DOHH2 (cell line): ENCODE measurements around the gene ATP8B4.

ENCODE experiments used
- H3F3A ChIP-seq: fragments of 200-600 bp; sonication (generic), shearing (Covaris generic); 2 replicates; pipeline ENCODE4 v1.6.0; 2016; ENCODE audit warnings: antibody characterized with exemption, mild to moderate bottlenecking; ENCODE audit not compliant: control insufficient read depth, insufficient read depth
- H3K27ac ChIP-seq: fragments of 200-600 bp; sonication (generic); 2 replicates; pipeline ENCODE4 v1.5.1; 2014; ENCODE audit warnings: low read depth, mild to moderate bottlenecking, low read length, moderate library complexity
- H3K27me3 ChIP-seq: fragments of 200-600 bp; sonication (generic); 2 replicates; pipeline ENCODE4 v1.6.1; 2014; ENCODE audit warnings: mild to moderate bottlenecking, low read length, mixed read lengths; ENCODE audit not compliant: control insufficient read depth
- H3K36me3 ChIP-seq: fragments of 200-600 bp; sonication (generic); 2 replicates; pipeline ENCODE4 v1.6.1; 2014; ENCODE audit warnings: mild to moderate bottlenecking, low read length, moderate library complexity, mixed read lengths; ENCODE audit not compliant: control insufficient read depth
- H3K4me1 ChIP-seq: fragments of 200-600 bp; sonication (generic); 2 replicates; pipeline ENCODE4 v1.6.1; 2014; ENCODE audit warnings: mild to moderate bottlenecking, low read length, mixed read lengths; ENCODE audit not compliant: control insufficient read depth
- H3K4me2 ChIP-seq: fragments of 200-600 bp; sonication (generic); 2 replicates; pipeline ENCODE4 v1.6.0; 2014; ENCODE audit warnings: mild to moderate bottlenecking, low read length, moderate library complexity
- H3K4me3 ChIP-seq: fragments of 200-600 bp; sonication (generic); 2 replicates; pipeline ENCODE4 v1.5.1; 2014; ENCODE audit warnings: mild to moderate bottlenecking, low read length, mixed read lengths
- H3K79me2 ChIP-seq: fragments of 200-600 bp; sonication (generic); 2 replicates; pipeline ENCODE4 v1.6.1; 2014; ENCODE audit warnings: mild to moderate bottlenecking, low read length, mixed read lengths; ENCODE audit not compliant: control insufficient read depth
- H3K9me2 ChIP-seq: fragments of 200-600 bp; sonication (generic); replicated peaks from 2 replicates; pipeline ENCODE4 v1.6.1; 2014; ENCODE audit warnings: mild to moderate bottlenecking, low read length, mixed read lengths; ENCODE audit not compliant: control insufficient read depth
- H3K9me3 ChIP-seq: fragments of 200-600 bp; sonication (generic); 2 replicates; pipeline ENCODE4 v1.6.1; 2014; ENCODE audit warnings: antibody characterized with exemption, low read length, mixed read lengths; ENCODE audit not compliant: control insufficient read depth, insufficient read depth
- H4K20me1 ChIP-seq: fragments of 200-600 bp; sonication (generic); 2 replicates; pipeline ENCODE4 v1.6.0; 2014; ENCODE audit warnings: low read depth, mild to moderate bottlenecking, antibody characterized with exemption, low read length, moderate library complexity; ENCODE audit not compliant: control insufficient read depth, insufficient read depth
- EZH2phosphoT487 ChIP-seq: fragments of 200-600 bp; sonication (generic); IDR thresholded peaks from 2 replicates; pipeline ENCODE4 v1.6.1; 2017; ENCODE audit warnings: borderline replicate concordance, mild to moderate bottlenecking, antibody characterized with exemption, low read length, moderate library complexity, mixed read lengths
- TF ChIP-seq, protein P1 (sequence below): fragments of 200-600 bp; sonication (generic); IDR thresholded peaks from one replicate; pipeline ENCODE4 v1.5.1; 2014; ENCODE audit warnings: antibody characterized with exemption, mild to moderate bottlenecking, low read depth, low read length; ENCODE audit not compliant: poor library complexity, severe bottlenecking

The ATP8B4 gene

GRCh38 chr15:50146632-50147031 is 27.6 kb upstream of the ATP8B4 start:
- Histone ChIP-seq H3K4me2 (no peak overlapping the region), H3K9me2 (no peaks in the 10 kb centered on the region)

GRCh38 chr15:50145451-50145872 is 26.4 kb upstream of the ATP8B4 start:
- Histone ChIP-seq H3F3A (no peaks in the 10 kb centered on the region), H3K9me3 (no peaks in the 10 kb centered on the region), H3K27ac (no peak overlapping the region), H3K4me3 (no peak overlapping the region), H3K4me2 (no peak overlapping the region), H3K27me3 (no peaks in the 10 kb centered on the region), H3K79me2 (no peaks in the 10 kb centered on the region), H3K9me2 (no peaks in the 10 kb centered on the region), H3K4me1 (no peaks in the 10 kb centered on the region), H3K36me3 (no peaks in the 10 kb centered on the region), H4K20me1 (no peaks in the 10 kb centered on the region)
- TF ChIP-seq, protein P1, sequence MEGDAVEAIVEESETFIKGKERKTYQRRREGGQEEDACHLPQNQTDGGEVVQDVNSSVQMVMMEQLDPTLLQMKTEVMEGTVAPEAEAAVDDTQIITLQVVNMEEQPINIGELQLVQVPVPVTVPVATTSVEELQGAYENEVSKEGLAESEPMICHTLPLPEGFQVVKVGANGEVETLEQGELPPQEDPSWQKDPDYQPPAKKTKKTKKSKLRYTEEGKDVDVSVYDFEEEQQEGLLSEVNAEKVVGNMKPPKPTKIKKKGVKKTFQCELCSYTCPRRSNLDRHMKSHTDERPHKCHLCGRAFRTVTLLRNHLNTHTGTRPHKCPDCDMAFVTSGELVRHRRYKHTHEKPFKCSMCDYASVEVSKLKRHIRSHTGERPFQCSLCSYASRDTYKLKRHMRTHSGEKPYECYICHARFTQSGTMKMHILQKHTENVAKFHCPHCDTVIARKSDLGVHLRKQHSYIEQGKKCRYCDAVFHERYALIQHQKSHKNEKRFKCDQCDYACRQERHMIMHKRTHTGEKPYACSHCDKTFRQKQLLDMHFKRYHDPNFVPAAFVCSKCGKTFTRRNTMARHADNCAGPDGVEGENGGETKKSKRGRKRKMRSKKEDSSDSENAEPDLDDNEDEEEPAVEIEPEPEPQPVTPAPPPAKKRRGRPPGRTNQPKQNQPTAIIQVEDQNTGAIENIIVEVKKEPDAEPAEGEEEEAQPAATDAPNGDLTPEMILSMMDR = peak; percentile 58
- TF ChIP-seq EZH2phosphoT487 = no peak

More at GRCh38 chr15:50146632-50147031, 27.6 kb upstream of the ATP8B4 start:
- Histone ChIP-seq H3K4me3 (no peak overlapping the region), H3K79me2 (no peaks in the 10 kb centered on the region), H3K9me3 (no peaks in the 10 kb centered on the region), H4K20me1 (no peaks in the 10 kb centered on the region), H3F3A (no peaks in the 10 kb centered on the region), H3K36me3 (no peaks in the 10 kb centered on the region), H3K27me3 (no peaks in the 10 kb centered on the region), H3K4me1 (no peaks in the 10 kb centered on the region), H3K27ac (no peak overlapping the region)
- TF ChIP-seq EZH2phosphoT487 = no peak
- TF ChIP-seq, protein P1 = no peak

DNA sequence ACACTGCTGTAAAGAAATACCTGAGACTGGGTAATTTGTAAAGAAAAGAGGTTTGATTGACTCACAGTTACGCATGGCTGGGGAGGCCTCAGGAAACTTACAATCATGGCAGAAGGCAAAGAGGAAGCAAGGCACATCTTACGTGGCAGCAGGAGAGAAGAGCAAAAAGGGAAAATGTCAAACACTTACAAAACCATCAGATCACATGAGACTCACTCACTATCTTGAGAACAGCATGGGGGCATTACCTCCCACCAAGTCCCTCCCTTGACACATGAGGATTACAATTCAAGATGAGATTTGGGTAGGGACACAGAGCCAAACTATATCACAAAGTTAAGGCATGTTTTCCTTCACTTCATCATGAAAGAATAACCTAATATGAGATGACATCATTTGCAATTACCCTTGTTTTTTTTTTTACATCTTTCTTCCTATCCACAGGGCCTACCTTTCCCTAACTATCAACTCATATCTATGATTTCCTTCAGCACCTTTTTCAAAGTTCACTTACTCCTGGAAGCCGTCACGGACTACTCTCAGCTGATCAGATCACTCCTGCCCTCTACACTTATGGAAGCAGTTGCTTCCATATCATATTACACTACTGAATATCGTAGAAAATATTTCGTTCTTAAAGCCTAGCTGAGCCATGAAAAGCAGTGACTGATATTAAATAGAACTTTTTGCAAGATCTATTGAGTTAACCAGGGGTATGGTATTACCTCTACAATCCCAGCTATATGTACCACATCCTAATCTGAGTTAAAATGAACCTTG is 25.5 kb upstream of the ATP8B4 start:
- no peaks in the 10 kb centered on the region for H4K20me1 ChIP-seq
- no peaks in the 10 kb centered on the region for H3K36me3 ChIP-seq
- H3K9me2 ChIP-seq = no peaks in the 10 kb centered on the region
- no peak overlapping the region for H3K27ac ChIP-seq
- H3K4me3 ChIP-seq = no peak overlapping the region
- no peaks in the 10 kb centered on the region for H3K9me3 ChIP-seq
- H3F3A ChIP-seq = no peaks in the 10 kb centered on the region
- TF ChIP-seq EZH2phosphoT487 = no peak
- TF ChIP-seq, protein P1 = no peak
- H3K4me1 ChIP-seq = no peaks in the 10 kb centered on the region
- H3K79me2 ChIP-seq = no peaks in the 10 kb centered on the region
- no peaks in the 10 kb centered on the region for H3K27me3 ChIP-seq
- H3K4me2 ChIP-seq = no peak overlapping the region
